RPMI8226 (cell line): Measurements from ENCODE around the gene MRPL39.

ENCODE experiments used
- DNase-seq: peaks from one replicate; pipeline ENCODE4 v3.0.0-alpha.2; 2015

The MRPL39 gene

GRCh38 chr21:25566645-25567044 is 40.6 kb downstream of the MRPL39 start:
- DNase-seq, result no peak

- no peak for DNase-seq
These were observed 41.7 kb downstream of the MRPL39 start for GRCh38 chr21:25565272-25566211.

- DNase-seq, result no peak
These were observed 42.8 kb downstream of the MRPL39 start for GRCh38 chr21:25564349-25564948.

GRCh38 chr21:25563361-25564116 is 43.7 kb downstream of the MRPL39 start:
- DNase-seq, result no peak

GRCh38 chr21:25562660-25563059 is 44.6 kb downstream of the MRPL39 start:
- DNase-seq, result no peak

GRCh38 chr21:25561668-25562641 is 45.3 kb downstream of the MRPL39 start:
- DNase-seq, result peak; percentile 58

GRCh38 chr21:25560891-25561290 is 46.4 kb downstream of the MRPL39 start:
- no peak for DNase-seq

- DNase-seq, result no peak
These were observed 47.0 kb downstream of the MRPL39 start for GRCh38 chr21:25560271-25560685.

GRCh38 chr21:25559746-25560145 is 47.5 kb downstream of the MRPL39 start:
- DNase-seq, result no peak

GRCh38 chr21:25558123-25558522 is 49.2 kb downstream of the MRPL39 start:
- DNase-seq, result no peak

GRCh38 chr21:25557180-25557579 is 50.1 kb downstream of the MRPL39 start:
- no peak for DNase-seq

GRCh38 chr21:25556091-25556490 is 51.2 kb downstream of the MRPL39 start:
- no peak for DNase-seq

- DNase-seq, result no peak
These were observed 51.8 kb downstream of the MRPL39 start for GRCh38 chr21:25555492-25555891.

GRCh38 chr21:25552856-25553255 is 54.4 kb downstream of the MRPL39 start:
- DNase-seq, result no peak

- no peak for DNase-seq
These were observed 55.7 kb downstream of the MRPL39 start for GRCh38 chr21:25551569-25551968.

- no peak for DNase-seq
These were observed 56.7 kb downstream of the MRPL39 start for GRCh38 chr21:25550352-25551120.

- DNase-seq, result no peak
These were observed 66.2 kb downstream of the MRPL39 start for GRCh38 chr21:25541042-25541441.

- no peak for DNase-seq
These were observed 67.7 kb downstream of the MRPL39 start for GRCh38 chr21:25539606-25540005.

GRCh38 chr21:25537174-25537573 is 70.1 kb downstream of the MRPL39 start:
- no peak for DNase-seq

GRCh38 chr21:25536752-25537151 is 70.5 kb downstream of the MRPL39 start:
- DNase-seq, result no peak

GRCh38 chr21:25535849-25536248 is 71.4 kb downstream of the MRPL39 start:
- no peak for DNase-seq
